WTC11 (cell line): ENCODE data around the gene FHIT. TPM values are rescaled to one million over a fixed set of nuclear protein-coding genes. Genes with fewer than 3 reads are reported as not detected.

Experiments
- ATAC-seq: fragments of 200-7000 bp; cut with Tn5 transposase; 2 replicates; pipeline ENCODE4 v1.10.0; 2021; ENCODE audit warnings: mild to moderate bottlenecking, moderate library complexity
- CTCF ChIA-PET: fragments of 300-600 bp; sonication (Branson Sonifier 250); formaldehyde crosslinking; loops from one replicate; lab custom pipeline; 2021; ENCODE audit warnings: antibody characterized with exemption; lab: Charles Lee
- POLR2A ChIA-PET: fragments of 350-600 bp; sonication (Branson Sonifier 250); formaldehyde crosslinking; loops from one replicate; lab custom pipeline; 2021; ENCODE audit warnings: antibody characterized with exemption; lab: Charles Lee
- DNase-seq: peaks from one replicate; pipeline ENCODE4 v3.0.0; 2021; ENCODE audit warnings: low spot score
- H3K27ac Mint-ChIP-seq: 2 replicates; pipeline ENCODE4 v1.8.0; 2021; ENCODE audit warnings: mixed read lengths
- H3K27me3 Mint-ChIP-seq: 2 replicates; pipeline ENCODE4 v1.8.0; 2021; ENCODE audit warnings: low read depth, mild to moderate bottlenecking, moderate library complexity, mixed read lengths
- H3K36me3 Mint-ChIP-seq: 2 replicates; pipeline ENCODE4 v1.8.0; 2021; ENCODE audit warnings: mixed read lengths
- H3K4me1 Mint-ChIP-seq: 2 replicates; pipeline ENCODE4 v1.8.0; 2022; ENCODE audit warnings: mixed read lengths
- H3K4me3 Mint-ChIP-seq: 2 replicates; pipeline ENCODE4 v1.8.0; 2021; ENCODE audit warnings: mild to moderate bottlenecking, moderate library complexity, mixed read lengths
- H3K9me3 Mint-ChIP-seq: 2 replicates; pipeline ENCODE4 v1.8.0; 2021; ENCODE audit warnings: mixed read lengths
- ATF2 ChIP-seq: sonication (generic); formaldehyde crosslinking; IDR thresholded peaks from 2 replicates; pipeline ENCODE4 v1.8.1; 2022; ENCODE audit warnings: low read depth, missing genetic modification reagents, borderline replicate concordance
- CTCF ChIP-seq: fragments of 200-600 bp; IDR thresholded peaks from 2 replicates; pipeline ENCODE4 v1.8.0; 2022; ENCODE audit warnings: antibody characterized with exemption
- ERG ChIP-seq: fragments of 250-450 bp; sonication (Bioruptor Pico); IDR thresholded peaks from 2 replicates; pipeline ENCODE4 v1.8.0; 2021; ENCODE audit warnings: mild to moderate bottlenecking
- FOXK1 ChIP-seq: sonication (generic); formaldehyde crosslinking; IDR thresholded peaks from 2 replicates; pipeline ENCODE4 v1.8.0; 2022; ENCODE audit warnings: mild to moderate bottlenecking, moderate library complexity, missing genetic modification reagents
- GRHL2 ChIP-seq: fragments of 250-450 bp; sonication (Bioruptor Pico); IDR thresholded peaks from 2 replicates; pipeline ENCODE4 v1.8.0; 2022; ENCODE audit warnings: mild to moderate bottlenecking, moderate library complexity; ENCODE audit not compliant: insufficient replicate concordance, severe bottlenecking
- HMGXB4 ChIP-seq: sonication (generic); formaldehyde crosslinking; IDR thresholded peaks from 2 replicates; pipeline ENCODE4 v1.8.1; 2023; ENCODE audit warnings: mild to moderate bottlenecking, moderate library complexity, missing genetic modification reagents
- JUN ChIP-seq: sonication (generic); formaldehyde crosslinking; IDR thresholded peaks from 2 replicates; pipeline ENCODE4 v1.8.0; 2023; ENCODE audit warnings: mild to moderate bottlenecking, missing genetic modification reagents
- OVOL2 ChIP-seq: fragments of 250-450 bp; sonication (Bioruptor Pico); IDR thresholded peaks from 2 replicates; pipeline ENCODE4 v1.9.0; 2021; ENCODE audit warnings: mild to moderate bottlenecking, borderline replicate concordance
- PRDM15 ChIP-seq: sonication (generic); formaldehyde crosslinking; IDR thresholded peaks from 2 replicates; pipeline ENCODE4 v1.8.0; 2022; ENCODE audit warnings: missing genetic modification reagents
- ZNF396 ChIP-seq: fragments of 250-450 bp; sonication (Bioruptor Pico); IDR thresholded peaks from 2 replicates; pipeline ENCODE4 v1.8.0; 2021; ENCODE audit warnings: mild to moderate bottlenecking, moderate library complexity, borderline replicate concordance
- ZNF423 ChIP-seq: fragments of 250-450 bp; sonication (Bioruptor Pico); IDR thresholded peaks from 2 replicates; pipeline ENCODE4 v2.1.2; 2022; ENCODE audit warnings: mild to moderate bottlenecking, moderate library complexity
- total RNA-seq: library from RNA; stranded (reverse); gene quantifications from 3 replicates; pipeline ENCODE4 v1.2.3, GENCODE V29; 2021

FHIT gene
- total RNA-seq, 1 experiment from 2014 or later = 2.6 TPM

GRCh38 chr3:60957541-60957940 lies 293.7 kb downstream of the FHIT start (continued):
- no peak for TF ChIP-seq HMGXB4 (CRISPR knock-in tag)
- TF ChIP-seq ERG (CRISPR knock-in tag) = no peak
- TF ChIP-seq, all 79 proteins: peak for 0

- Mint-ChIP-seq H3K4me1 (peaks cover 8% of the 10 kb centered on the region), H3K9me3 (peaks cover 35% of the 10 kb centered on the region), H3K27ac (no peak overlapping the region), H3K27me3 (no peaks in the 10 kb centered on the region), H3K4me3 (no peak overlapping the region), H3K36me3 (peaks cover 17% of the 10 kb centered on the region)
- ChIA-PET POLR2A (interaction anchor here (0.7 kb wide), 1 partner anchor 299 kb away, joined by 10 read pairs; no protein-coding TSS in a partner anchor), CTCF (interaction anchor here (0.7 to 0.9 kb wide), 2 partner anchors 17 to 1661 kb away, joined by 3 read pairs; no protein-coding TSS in a partner anchor)
- TF ChIP-seq FOXK1 (CRISPR knock-in tag) (no peak), HMGXB4 (CRISPR knock-in tag) (no peak), ATF2 (CRISPR knock-in tag) (no peak), JUN (CRISPR knock-in tag) (no peak), GRHL2 (CRISPR knock-in tag) (no peak), OVOL2 (CRISPR knock-in tag) (no peak), PRDM15 (CRISPR knock-in tag) (no peak), ZNF423 (CRISPR knock-in tag) (no peak), ZNF396 (CRISPR knock-in tag) (no peak), CTCF (no peak)
- DNase-seq (no peak), ATAC-seq (no peak)
Observed at GRCh38 chr3:60956729-60957128, 294.5 kb downstream of the FHIT start.
